GM23248 (cell line): ENCODE data around the gene RNF11.

Experiments
- EZH2 ChIP-seq: fragments of 200-600 bp; sonication (generic); IDR thresholded peaks from 2 replicates; pipeline ENCODE4 v1.6.1; 2018; ENCODE audit warnings: antibody characterized with exemption, mild to moderate bottlenecking; ENCODE audit not compliant: insufficient read depth, poor library complexity, severe bottlenecking
- EZH2phosphoT487 ChIP-seq: fragments of 200-600 bp; sonication (generic); IDR thresholded peaks from 2 replicates; pipeline ENCODE4 v1.6.1; 2018; ENCODE audit warnings: antibody characterized with exemption, moderate library complexity, mild to moderate bottlenecking, low read depth; ENCODE audit not compliant: insufficient read depth

GRCh38 chr1:51219022-51219421 lies 17.1 kb upstream of the RNF11 start:
- TF ChIP-seq EZH2 (no peak), EZH2phosphoT487 (no peak)
